ENCODE results near the gene SNRK. TPM values are rescaled to one million over a fixed set of nuclear protein-coding genes. Genes with fewer than 3 reads are reported as not detected.

The SNRK gene
- total and polyA plus RNA-seq, 5 experiments from 2014 or later, result 71.1 to 225 (median 97.5) TPM

DNA sequence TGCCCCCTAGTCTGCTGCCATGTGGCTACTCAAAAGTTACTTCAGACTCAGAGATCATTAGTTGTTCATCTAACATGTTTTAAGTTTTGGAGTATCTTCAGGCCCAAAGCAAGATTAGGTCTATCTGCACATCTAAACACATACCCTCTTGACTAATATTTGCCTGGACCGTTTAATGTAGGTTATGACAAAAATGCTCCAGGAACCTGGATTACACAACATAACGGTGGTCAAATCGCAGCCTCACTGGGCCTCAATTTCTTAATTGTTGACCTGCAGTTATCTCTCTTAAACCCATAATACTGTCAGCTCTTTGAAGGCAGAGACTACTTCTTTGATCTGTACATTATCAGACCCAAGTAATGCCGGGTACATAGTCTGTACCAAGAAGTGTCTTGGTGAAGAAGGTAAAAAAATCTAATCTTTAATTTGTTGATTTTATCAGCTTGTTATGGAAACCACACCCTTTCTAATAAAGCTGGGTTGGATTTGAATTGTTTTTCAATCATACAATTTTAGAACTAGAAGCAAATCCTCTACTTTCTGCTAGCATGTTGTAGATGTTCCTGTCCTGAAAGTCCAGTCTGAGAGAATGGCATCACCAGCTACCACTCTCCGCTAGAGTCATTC lies 3.6 kb downstream of the SNRK start:
- no peaks in the 10 kb centered on the region for H3K9me3 Mint-ChIP-seq
- peak overlapping the region; percentile 93 to 100 (median 98) for H3K4me3 Mint-ChIP-seq
- POLR2A ChIA-PET, result interaction anchor here (1.1 to 4.6 kb wide), 9 partner anchors 9 to 127 kb away, joined by 3 to 43 read pairs (median 5); no protein-coding TSS in a partner anchor
- ATAC-seq, result no peak
- peaks cover 7 to 53% (median 22%) of the 10 kb centered on the region in 3 donors for H3K36me3 Mint-ChIP-seq
- H3K4me1 Mint-ChIP-seq, result peaks cover 42 to 73% (median 61%) of the 10 kb centered on the region in 4 donors
- H3K27ac Mint-ChIP-seq, result peak overlapping the region; percentile 95 to 99 (median 97)
- no peak for DNase-seq
- H3K27me3 Mint-ChIP-seq, result peaks cover 0 to 2% (median 0%) of the 10 kb centered on the region in 5 donors

DNA sequence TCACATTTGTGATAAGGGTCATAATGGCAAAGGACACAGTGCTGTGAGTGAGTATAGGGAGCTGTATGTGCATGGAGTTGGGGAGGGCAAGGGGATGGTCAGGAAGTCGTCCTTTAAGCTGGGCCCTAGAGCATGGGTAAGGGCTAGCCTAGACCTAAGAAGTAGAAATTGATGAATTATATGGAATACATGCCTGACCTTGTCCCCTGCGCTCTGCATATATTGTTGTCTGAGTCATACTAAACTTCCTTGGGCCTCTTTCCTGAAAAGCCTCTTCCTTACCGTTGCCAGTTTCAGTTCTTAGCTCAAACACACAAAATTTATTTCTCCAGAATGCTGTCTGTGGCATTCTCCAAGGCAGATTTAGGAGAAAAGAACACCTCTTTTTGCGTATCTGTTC lies 4.6 kb downstream of the SNRK start:
- peak overlapping the region; percentile 93 to 100 (median 98) for H3K4me3 Mint-ChIP-seq
- POLR2A ChIA-PET, result interaction anchor here (0.8 to 4.6 kb wide), 8 partner anchors 8 to 128 kb away, joined by 3 to 43 read pairs (median 6); no protein-coding TSS in a partner anchor
- peaks cover 42 to 79% (median 67%) of the 10 kb centered on the region in 4 donors for H3K4me1 Mint-ChIP-seq
- H3K36me3 Mint-ChIP-seq, result peaks cover 7 to 53% (median 22%) of the 10 kb centered on the region in 3 donors
- ATAC-seq (no peak), DNase-seq (no peak)
- peak overlapping the region; percentile 87 to 99 (median 96) for H3K27ac Mint-ChIP-seq
- no peaks in the 10 kb centered on the region for H3K9me3 Mint-ChIP-seq
- H3K27me3 Mint-ChIP-seq, result peaks cover 0 to 2% (median 0%) of the 10 kb centered on the region in 5 donors

DNA sequence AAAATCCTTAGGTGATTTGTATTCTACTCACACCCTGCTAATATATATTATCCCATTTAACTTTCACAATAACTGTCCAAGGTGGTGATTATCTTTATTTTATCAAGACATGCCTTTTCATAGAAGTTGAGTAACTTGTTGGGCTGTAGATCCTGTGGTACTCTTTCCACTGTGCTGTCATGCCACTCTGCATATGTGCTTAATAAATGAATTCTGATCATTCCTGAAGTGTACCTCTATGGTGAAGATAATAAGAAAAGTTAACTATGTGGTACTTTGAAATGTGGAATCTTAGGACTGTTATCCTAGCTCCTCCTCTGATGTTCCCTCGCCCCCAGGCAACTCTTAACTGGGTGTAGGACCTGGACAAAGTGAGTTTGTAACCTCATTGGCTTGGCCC lies 5.2 kb downstream of the SNRK start:
- H3K27me3 Mint-ChIP-seq, result no peaks in the 10 kb centered on the region
- H3K27ac Mint-ChIP-seq, result peak overlapping the region; percentile 87 to 99 (median 96)
- peaks cover 7 to 53% (median 22%) of the 10 kb centered on the region in 3 donors for H3K36me3 Mint-ChIP-seq
- H3K4me1 Mint-ChIP-seq, result peaks cover 42 to 83% (median 67%) of the 10 kb centered on the region in 4 donors
- H3K4me3 Mint-ChIP-seq, result peak overlapping the region; percentile 93 to 100 (median 98)
- ATAC-seq, result no peak
- POLR2A ChIA-PET, result interaction anchor here (2.0 to 4.6 kb wide), 4 partner anchors 8 to 129 kb away, joined by 5 to 43 read pairs (median 22); no protein-coding TSS in a partner anchor
- DNase-seq, result no peak
- no peaks in the 10 kb centered on the region for H3K9me3 Mint-ChIP-seq

DNA sequence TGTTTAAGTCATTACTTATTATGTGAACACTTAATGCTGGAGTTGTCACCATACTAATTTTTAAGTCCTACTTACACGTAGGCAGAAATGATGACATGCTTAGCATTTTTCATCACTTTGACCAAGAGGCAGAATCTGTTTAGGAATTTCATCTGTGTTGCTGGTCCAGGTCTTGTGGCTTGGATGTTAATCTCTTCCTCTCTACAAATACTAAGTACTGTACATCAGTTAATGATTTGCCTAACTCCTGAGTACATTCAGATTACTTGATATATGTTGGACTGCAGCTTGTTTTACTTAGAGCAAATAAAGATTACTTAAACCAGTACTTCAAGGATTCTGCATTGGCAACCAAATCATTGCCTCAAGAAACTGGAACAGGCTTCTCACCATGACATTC lies 8.6 kb downstream of the SNRK start:
- H3K27me3 Mint-ChIP-seq, result no peaks in the 10 kb centered on the region
- POLR2A ChIA-PET, result interaction anchor here (0.7 to 6.5 kb wide), 5 partner anchors 9 to 134 kb away, joined by 3 to 127 read pairs (median 60); partner anchors contain the start of gene SNRK
- ATAC-seq (no peak), DNase-seq (no peak)
- peak overlapping the region; percentile 34 to 94 (median 68) for H3K4me3 Mint-ChIP-seq
- H3K27ac Mint-ChIP-seq, result peak overlapping the region; percentile 93 to 98 (median 96)
- peaks cover 39 to 95% (median 79%) of the 10 kb centered on the region in 4 donors for H3K4me1 Mint-ChIP-seq
- H3K36me3 Mint-ChIP-seq, result peaks cover 3 to 42% (median 11%) of the 10 kb centered on the region in 3 donors
- H3K9me3 Mint-ChIP-seq, result no peaks in the 10 kb centered on the region

DNA sequence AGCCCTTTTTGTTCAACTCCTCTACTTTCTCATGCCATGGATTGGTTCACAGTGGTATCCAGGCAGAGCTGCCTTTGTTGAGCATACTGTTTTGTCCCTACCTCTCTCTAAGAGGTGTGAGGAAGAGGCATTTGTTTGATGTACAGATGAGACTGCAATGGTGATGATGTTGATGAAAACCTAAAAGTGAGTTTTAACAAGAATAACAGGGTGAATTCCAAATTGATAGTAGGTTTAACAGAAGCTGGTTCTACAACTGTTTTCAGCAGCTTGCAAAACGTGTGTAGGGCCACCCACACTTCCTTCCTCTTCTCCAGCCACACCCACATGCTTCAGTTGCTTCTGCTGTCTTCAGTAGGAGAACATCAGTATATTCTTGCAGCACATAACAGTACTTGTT lies 10.2 kb downstream of the SNRK start:
- POLR2A ChIA-PET, result interaction anchor here (0.6 to 6.5 kb wide), 34 partner anchors 8 to 394 kb away, joined by 3 to 127 read pairs (median 5); partner anchors contain the start of genes ABHD5, ANO10 and SNRK
- Mint-ChIP-seq H3K27ac (peak overlapping the region; percentile 94 to 99 (median 97)), H3K27me3 (no peaks in the 10 kb centered on the region), H3K4me1 (peaks cover 28 to 87% (median 67%) of the 10 kb centered on the region in 4 donors), H3K36me3 (peaks cover 3 to 30% (median 5%) of the 10 kb centered on the region in 3 donors), H3K4me3 (peak overlapping the region; percentile 79 to 95 (median 88)), H3K9me3 (no peaks in the 10 kb centered on the region)
- DNase-seq (peak; percentile 32 to 90 (median 76)), ATAC-seq (peak; percentile 87 to 92)

DNA sequence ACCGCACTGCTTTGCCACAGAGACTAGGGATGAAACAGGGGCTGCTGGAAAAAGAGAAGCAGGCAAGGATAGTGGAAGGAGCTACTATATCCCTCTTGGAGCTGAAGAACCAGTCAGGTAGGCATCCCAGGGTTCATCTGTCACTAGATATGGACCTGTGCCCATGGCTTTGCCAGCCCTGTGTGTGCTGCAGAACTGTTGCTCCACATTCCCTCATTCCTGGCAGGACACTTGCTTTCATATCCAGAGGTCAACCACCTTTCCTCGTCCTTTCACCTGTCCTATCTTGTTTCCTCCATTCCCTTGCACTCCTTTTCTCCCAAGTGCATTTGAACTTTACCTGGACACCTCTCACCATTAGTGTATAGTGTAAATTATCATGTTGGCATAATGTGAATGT lies 12.0 kb downstream of the SNRK start:
- H3K36me3 Mint-ChIP-seq, result peaks cover 6 to 28% (median 11%) of the 10 kb centered on the region in 3 donors
- POLR2A ChIA-PET, result interaction anchor here (0.8 to 6.5 kb wide), 16 partner anchors 8 to 392 kb away, joined by 3 to 127 read pairs (median 5); partner anchors contain the start of genes ABHD5 and SNRK
- peaks cover 21 to 87% (median 62%) of the 10 kb centered on the region in 4 donors for H3K4me1 Mint-ChIP-seq
- no peaks in the 10 kb centered on the region for H3K9me3 Mint-ChIP-seq
- H3K4me3 Mint-ChIP-seq, result peak overlapping the region; percentile 79 to 94 (median 88)
- peak overlapping the region; percentile 91 to 98 (median 97) for H3K27ac Mint-ChIP-seq
- DNase-seq (no peak), ATAC-seq (no peak)
- no peaks in the 10 kb centered on the region for H3K27me3 Mint-ChIP-seq

DNA sequence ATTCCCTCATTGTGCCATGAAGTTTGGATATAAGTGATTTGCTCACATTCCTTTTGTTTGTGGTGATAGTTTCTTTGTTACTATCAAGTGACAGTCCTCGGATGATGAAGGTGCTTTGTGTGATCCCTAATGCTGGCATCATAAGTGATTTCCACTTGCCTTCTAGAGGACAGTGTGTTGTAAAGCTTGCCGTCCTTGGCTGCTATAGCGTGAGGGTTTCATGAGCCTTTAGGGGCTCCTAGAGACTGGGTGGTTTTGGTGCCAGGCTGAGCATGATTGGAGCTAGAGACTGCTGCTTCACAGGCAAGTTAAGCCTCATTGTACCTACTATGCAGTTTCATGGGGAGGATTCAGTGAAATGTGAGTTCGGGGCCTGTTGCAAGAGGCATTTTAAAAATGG lies 12.4 kb downstream of the SNRK start:
- ATAC-seq, result no peak
- DNase-seq, result no peak
- Mint-ChIP-seq H3K36me3 (peaks cover 9 to 32% (median 16%) of the 10 kb centered on the region in 3 donors), H3K27ac (peak overlapping the region; percentile 91 to 98 (median 97)), H3K4me3 (peak overlapping the region; percentile 79 to 94 (median 88)), H3K4me1 (peaks cover 21 to 88% (median 65%) of the 10 kb centered on the region in 4 donors), H3K9me3 (no peaks in the 10 kb centered on the region), H3K27me3 (no peaks in the 10 kb centered on the region)
- POLR2A ChIA-PET, result interaction anchor here (0.8 to 6.5 kb wide), 7 partner anchors 9 to 136 kb away, joined by 3 to 127 read pairs (median 35); partner anchors contain the start of gene SNRK

DNA sequence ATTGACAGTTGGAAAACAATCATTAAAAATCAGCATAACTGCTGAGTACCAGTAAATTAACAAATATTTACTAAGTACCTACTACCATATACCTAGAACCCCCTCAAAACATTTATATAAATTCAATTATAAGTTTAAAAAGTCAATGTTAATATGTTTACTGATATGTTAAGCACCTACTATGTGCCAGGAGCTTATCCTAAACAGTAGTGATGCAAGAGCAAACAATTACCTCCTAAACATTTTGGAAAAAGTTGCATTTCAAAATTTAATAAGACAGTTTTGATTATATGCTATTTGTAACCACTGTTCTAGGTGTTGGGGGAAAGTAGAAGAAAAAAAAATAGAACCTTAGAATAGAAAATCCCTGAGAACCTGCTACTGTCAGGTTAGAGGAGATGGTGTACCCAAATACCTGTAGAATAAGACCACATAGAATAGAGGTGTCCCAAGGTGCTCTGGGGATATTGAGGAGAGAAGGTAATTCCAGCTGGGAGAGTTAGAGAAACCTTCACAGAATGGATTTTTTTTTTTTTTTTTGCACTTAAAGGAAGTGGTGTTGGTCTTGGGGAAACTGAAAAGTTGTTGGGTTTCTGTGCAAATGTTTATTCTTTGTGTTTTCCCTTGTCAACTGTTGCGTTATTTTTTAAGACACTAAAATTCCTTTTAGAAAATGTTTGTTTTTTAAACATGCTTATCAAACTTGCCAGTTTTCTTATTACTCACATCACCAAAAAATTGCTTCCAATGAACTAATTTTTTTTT lies 16.0 kb downstream of the SNRK start:
- H3K27ac Mint-ChIP-seq, result peak overlapping the region; percentile 58 to 98 (median 91)
- H3K4me3 Mint-ChIP-seq, result peak overlapping the region; percentile 64 to 89 (median 82)
- H3K4me1 Mint-ChIP-seq, result peaks cover 29 to 81% (median 67%) of the 10 kb centered on the region in 4 donors
- H3K27me3 Mint-ChIP-seq, result no peaks in the 10 kb centered on the region
- H3K36me3 Mint-ChIP-seq, result peaks cover 23 to 56% (median 30%) of the 10 kb centered on the region in 3 donors
- POLR2A ChIA-PET, result interaction anchor here (0.6 to 1.5 kb wide), 4 partner anchors 12 to 44 kb away, joined by 3 to 9 read pairs (median 5); partner anchors contain the start of gene SNRK
- ATAC-seq, result peak; percentile 21 to 27
- H3K9me3 Mint-ChIP-seq, result no peaks in the 10 kb centered on the region
- peak in 1 of 10 donors; percentile 36 for DNase-seq

DNA sequence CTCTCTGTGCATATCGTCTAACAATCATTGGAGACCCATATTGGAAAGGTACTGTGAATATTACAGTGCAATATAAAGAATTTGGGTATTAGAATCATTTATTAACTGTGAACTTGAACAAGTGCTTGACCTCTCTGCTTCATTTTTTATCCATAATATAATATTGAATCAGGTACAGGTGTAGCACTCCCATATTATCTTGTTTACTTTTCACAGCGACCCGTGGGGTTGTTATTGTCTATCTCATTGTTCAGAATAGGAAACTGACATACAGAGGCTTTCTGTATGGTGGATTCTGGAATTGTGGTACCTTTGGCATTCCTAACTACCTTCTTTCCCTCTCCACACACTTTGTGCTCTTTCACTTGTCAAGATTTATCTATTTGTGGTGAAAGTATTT lies 17.8 kb downstream of the SNRK start:
- POLR2A ChIA-PET, result interaction anchor here (0.6 to 1.3 kb wide), 3 partner anchors 29 to 316 kb away, joined by 4 to 7 read pairs (median 5); no protein-coding TSS in a partner anchor
- DNase-seq (no peak), ATAC-seq (no peak)
- Mint-ChIP-seq H3K4me1 (peaks cover 33 to 84% (median 70%) of the 10 kb centered on the region in 4 donors), H3K9me3 (no peaks in the 10 kb centered on the region), H3K27ac (peak overlapping the region; percentile 56 to 98 (median 84)), H3K36me3 (peaks cover 19 to 70% (median 43%) of the 10 kb centered on the region in 3 donors), H3K27me3 (no peaks in the 10 kb centered on the region), H3K4me3 (peak overlapping the region; percentile 8 to 72 (median 60))

DNA sequence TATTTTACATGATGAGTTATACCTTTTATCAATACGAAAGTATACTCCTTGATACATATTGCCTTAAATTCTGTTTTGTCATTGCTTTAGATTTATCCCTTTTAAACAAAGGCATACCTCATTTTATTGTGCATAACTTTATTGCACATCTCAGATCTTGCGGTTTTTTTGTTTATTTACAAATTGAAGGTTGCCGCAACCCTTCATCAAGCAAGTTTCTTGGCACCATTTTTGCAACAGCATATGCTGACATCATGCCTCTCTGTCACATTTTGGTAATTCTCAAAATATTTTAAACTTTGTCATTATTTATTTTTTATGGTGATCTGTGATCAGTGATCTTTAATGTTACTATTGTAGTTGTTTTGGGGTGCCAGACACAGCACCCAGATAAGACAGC lies 20.9 kb downstream of the SNRK start:
- H3K36me3 Mint-ChIP-seq, result peaks cover 19 to 89% (median 52%) of the 10 kb centered on the region in 3 donors
- H3K4me3 Mint-ChIP-seq, result peak overlapping the region in 8 of 10 donors; percentile 31 to 87 (median 65)
- peaks cover 43 to 92% (median 84%) of the 10 kb centered on the region in 4 donors for H3K4me1 Mint-ChIP-seq
- DNase-seq, result no peak
- H3K27me3 Mint-ChIP-seq, result no peaks in the 10 kb centered on the region
- H3K9me3 Mint-ChIP-seq, result no peaks in the 10 kb centered on the region
- peak overlapping the region; percentile 70 to 98 (median 86) for H3K27ac Mint-ChIP-seq
- ATAC-seq, result no peak
- POLR2A ChIA-PET, result interaction anchor here (1.5 to 1.8 kb wide), 3 partner anchors 9 to 11 kb away, joined by 4 to 10 read pairs (median 6); no protein-coding TSS in a partner anchor

DNA sequence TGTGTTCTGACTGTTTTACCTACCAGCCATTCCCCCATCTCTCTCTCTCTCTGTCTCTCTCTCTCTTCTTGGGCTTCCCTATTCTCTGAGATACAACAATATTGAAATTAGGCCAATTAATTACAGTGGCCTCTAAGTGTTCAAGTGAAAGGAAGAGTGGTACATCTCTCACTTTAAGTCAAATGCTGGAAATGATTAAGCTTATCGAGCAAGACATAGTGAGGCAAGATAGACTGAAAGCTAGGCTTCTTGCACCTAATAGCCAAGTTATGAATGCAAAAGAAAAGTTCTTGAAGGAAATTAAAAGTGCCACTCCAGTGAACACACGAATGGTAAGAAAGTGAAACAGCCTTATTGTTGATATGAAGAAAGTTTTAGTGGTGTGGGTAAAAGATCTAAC lies 21.3 kb downstream of the SNRK start:
- Mint-ChIP-seq H3K36me3 (peaks cover 22 to 90% (median 53%) of the 10 kb centered on the region in 3 donors), H3K4me1 (peaks cover 43 to 92% (median 83%) of the 10 kb centered on the region in 4 donors), H3K4me3 (peak overlapping the region; percentile 4 to 87 (median 64)), H3K27ac (peak overlapping the region; percentile 70 to 98 (median 85)), H3K9me3 (peaks cover 0 to under 1% (median 0%) of the 10 kb centered on the region in 9 donors), H3K27me3 (no peaks in the 10 kb centered on the region)
- POLR2A ChIA-PET, result interaction anchor here (1.0 to 1.5 kb wide), 3 partner anchors 10 to 19 kb away, joined by 3 to 6 read pairs (median 3); no protein-coding TSS in a partner anchor
- DNase-seq (no peak), ATAC-seq (no peak)

Measured in naive thymus-derived CD8-positive, alpha-beta T cell (primary cell).